Inflammatory macrophage treated with lipopolysaccharide for 4 hours (primary cell): ENCODE data around the gene CC2D1A.

Experiments
- DNase-seq: peaks from one replicate; pipeline ENCODE4 v3.0.0-alpha.2; 2020

Gene CC2D1A

GRCh38 chr19:13905634-13906520 is at the start of gene CC2D1A, which contains the start of gene BRME1:
CC2D1A (plus strand) TSS chr19:13906201; CDS start chr19:13906442, 241 bp downstream.
BRME1 (minus strand) TSS chr19:13906117; CDS start chr19:13904892, 1,225 bp downstream.
- DNase-seq = peak; percentile 91

- DNase-seq = no peak
Observed at GRCh38 chr19:13856497-13856896, 49.5 kb upstream of the CC2D1A start.

GRCh38 chr19:13859361-13859880 is 46.6 kb upstream of the CC2D1A start:
- DNase-seq = no peak

- no peak for DNase-seq
Observed at GRCh38 chr19:13860679-13861391, 45.2 kb upstream of the CC2D1A start.

GRCh38 chr19:13861392-13861713 is 44.6 kb upstream of the CC2D1A start:
- DNase-seq = peak; percentile 38

- DNase-seq = peak; percentile 93
Observed at GRCh38 chr19:13861714-13862531, 44.1 kb upstream of the CC2D1A start.

- DNase-seq = no peak
Observed at GRCh38 chr19:13864046-13864666, 41.8 kb upstream of the CC2D1A start.

- DNase-seq = no peak
Observed at GRCh38 chr19:13864667-13865570, 41.1 kb upstream of the CC2D1A start.

- DNase-seq = no peak
Observed at GRCh38 chr19:13865571-13866462, 40.2 kb upstream of the CC2D1A start.

GRCh38 chr19:13866463-13867046 is 39.4 kb upstream of the CC2D1A start:
- DNase-seq = no peak

GRCh38 chr19:13868663-13869062 is 37.3 kb upstream of the CC2D1A start:
- DNase-seq = peak; percentile 55

- no peak for DNase-seq
Observed at GRCh38 chr19:13869281-13869680, 36.7 kb upstream of the CC2D1A start.

- DNase-seq = no peak
Observed at GRCh38 chr19:13870873-13871272, 35.1 kb upstream of the CC2D1A start.

- no peak for DNase-seq
Observed at GRCh38 chr19:13872339-13872694, 33.7 kb upstream of the CC2D1A start.

GRCh38 chr19:13872695-13873389 is 33.2 kb upstream of the CC2D1A start:
- no peak for DNase-seq

GRCh38 chr19:13873834-13874515 is 32.0 kb upstream of the CC2D1A start:
- DNase-seq = no peak

GRCh38 chr19:13875824-13876223 is 30.2 kb upstream of the CC2D1A start:
- DNase-seq = no peak

- DNase-seq = no peak
Observed at GRCh38 chr19:13876834-13877233, 29.2 kb upstream of the CC2D1A start, which contains the start of gene NANOS3. NANOS3 (plus strand) TSS chr19:13877134; CDS start chr19:13877249, 115 bp downstream.

GRCh38 chr19:13877303-13877702 is 28.7 kb upstream of the CC2D1A start:
- DNase-seq = no peak
